HCT116 (cell line): ENCODE data around the gene HES5.

Experiments used
- CTCF ChIP-seq, 3 experiments: fragments of 200-600 bp in 1 of 3; sonication (generic) in 1 of 3; IDR thresholded peaks in 2 of 3; conservative IDR thresholded peaks in 1 of 3; 2 replicates each; pipeline ENCODE4 v1.5.1; 2012 to 2017; ENCODE audit warnings: low read depth in 2 of 3, low read length in 2 of 3, antibody characterized with exemption in 1 of 3, borderline replicate concordance in 1 of 3, control low read depth in 1 of 3, mild to moderate bottlenecking in 1 of 3, mixed read lengths in 1 of 3, mixed run types in 1 of 3, moderate library complexity in 1 of 3; ENCODE audit not compliant: insufficient read depth in 1 of 3
- EZH2 ChIP-seq: fragments of 200-600 bp; sonication (generic); IDR thresholded peaks from 2 replicates; pipeline ENCODE4 v1.6.1; 2017; ENCODE audit warnings: antibody characterized with exemption, mixed run types

- TF ChIP-seq EZH2 (no peak), CTCF (IDR thresholded peaks at IDR 0.05 in 2 of 3, conservative IDR thresholded peaks at IDR 0.05 in 1 of 3; ENCODE audit: borderline replicate concordance in 1 of 3, insufficient read depth in 1 of 3, low read depth in 2 of 3, low read length in 2 of 3) (no peak)
Measured at GRCh38 chr1:2558861-2559260, 28.8 kb upstream of the HES5 start.
